GM19023 (cell line): ENCODE results near the gene NAPEPLD.
"Not testable (repeated sequence)": the region's sequence is repeated elsewhere in the genome, so short reads cannot be mapped to it uniquely, and the experiment has no call there.

ENCODE experiments used
- ATAC-seq: cut with Tn5 transposase; IDR thresholded peaks from one replicate; pipeline ENCODE4 v1.9.1; 2021; ENCODE audit warnings: mild to moderate bottlenecking, moderate library complexity; ENCODE audit not compliant: unreplicated experiment

NAPEPLD gene

GRCh38 chr7:103148994-103149807 lies at the start of gene NAPEPLD:
TSS of gene NAPEPLD (minus strand) at chr7:103149099. CDS start at chr7:103128776, 20,323 bp downstream.
- ATAC-seq = peak; percentile 88

GRCh38 chr7:103198079-103198478 lies 49.2 kb upstream of the NAPEPLD start:
- ATAC-seq = not testable (repeated sequence)

GRCh38 chr7:103195364-103195763 lies 46.5 kb upstream of the NAPEPLD start:
- ATAC-seq = not testable (repeated sequence)

- ATAC-seq = not testable (repeated sequence)
Observed at GRCh38 chr7:103172415-103173146, 23.7 kb upstream of the NAPEPLD start.

- not testable (repeated sequence) for ATAC-seq
Observed at GRCh38 chr7:103171695-103172414, 23.0 kb upstream of the NAPEPLD start.

GRCh38 chr7:103166921-103167544 lies 18.1 kb upstream of the NAPEPLD start:
- not testable (repeated sequence) for ATAC-seq

GRCh38 chr7:103163087-103163825 lies 14.4 kb upstream of the NAPEPLD start:
- ATAC-seq = not testable (repeated sequence)

- not testable (repeated sequence) for ATAC-seq
Observed at GRCh38 chr7:103162641-103163040, 13.7 kb upstream of the NAPEPLD start.

- ATAC-seq = not testable (repeated sequence)
Observed at GRCh38 chr7:103161998-103162616, 13.2 kb upstream of the NAPEPLD start.

GRCh38 chr7:103159072-103159471 lies 10.2 kb upstream of the NAPEPLD start:
- ATAC-seq = not testable (repeated sequence)

- not testable (repeated sequence) for ATAC-seq
Observed at GRCh38 chr7:103155331-103156024, 6.6 kb upstream of the NAPEPLD start.

- ATAC-seq = no peak
Observed at GRCh38 chr7:103154042-103154441, 5.1 kb upstream of the NAPEPLD start.

GRCh38 chr7:103152744-103153617 lies 4.1 kb upstream of the NAPEPLD start:
- not testable (repeated sequence) for ATAC-seq

GRCh38 chr7:103151993-103152676 lies 3.2 kb upstream of the NAPEPLD start:
- ATAC-seq = not testable (repeated sequence)

GRCh38 chr7:103150192-103150591 lies 1.3 kb upstream of the NAPEPLD start:
- no peak for ATAC-seq

- peak; percentile 26 for ATAC-seq
Observed at GRCh38 chr7:103149808-103150180, 895 bp upstream of the NAPEPLD start.
